Loucy (cell line): ENCODE data around the gene SART3.

Experiments used
- CTCF ChIP-seq: fragments of 200-600 bp; sonication (generic); conservative IDR thresholded peaks from 2 replicates; pipeline ENCODE4 v1.5.1; 2014; ENCODE audit warnings: mild to moderate bottlenecking, antibody characterized with exemption, low read length
- EZH2phosphoT487 ChIP-seq: fragments of 200-600 bp; IDR thresholded peaks from 2 replicates; pipeline ENCODE4 v1.6.1; 2018; ENCODE audit warnings: antibody characterized with exemption, mild to moderate bottlenecking, moderate library complexity, borderline replicate concordance

- TF ChIP-seq EZH2phosphoT487 (no peak), CTCF (no peak)
These were observed 16.5 kb upstream of the SART3 start for GRCh38 chr12:108577458-108577857.
